Ovary (tissue), 3 donors: ENCODE measurements around the gene FTL.

Source experiments
- CTCF ChIP-seq, 3 donors: fragments of 450-650 bp in 2 of 3; fragments of 200-600 bp in 1 of 3; IDR thresholded peaks; one replicate each; pipeline versions ENCODE4 v1.5.1 to v1.8.0; 2016 to 2022; ENCODE audit warnings: antibody characterized with exemption in 3 of 3, mild to moderate bottlenecking in 1 of 3
- POLR2A ChIP-seq: fragments of 450-650 bp; IDR thresholded peaks from one replicate; pipeline ENCODE4 v1.6.1; 2017; ENCODE audit warnings: antibody characterized with exemption, mild to moderate bottlenecking, moderate library complexity
- donor health status: DM: no; HTN: no; CAD: no.

GRCh38 chr19:48994035-48994386 lies 28.9 kb downstream of the FTL start:
- TF ChIP-seq CTCF (IDR thresholded peaks at IDR 0.05) (no peak), POLR2A (no peak)
